ENCODE measurements around the gene RARG.
"Not testable (repeated sequence)": the region's sequence is repeated elsewhere in the genome, so short reads cannot be mapped to it uniquely, and the experiment has no call there.

RARG gene

GRCh38 chr12:53182903-53183302 lies 49.1 kb downstream of the RARG start:
- no peak overlapping the region for H3K4me3 ChIP-seq (ENCODE audit: low read depth, low read length)
- DNase-seq (ENCODE audit: low read depth), result no peak
- no peak for TF ChIP-seq CTCF (IDR thresholded peaks at IDR 0.05; ENCODE audit: low read depth, low read length, missing control alignments)

DNA sequence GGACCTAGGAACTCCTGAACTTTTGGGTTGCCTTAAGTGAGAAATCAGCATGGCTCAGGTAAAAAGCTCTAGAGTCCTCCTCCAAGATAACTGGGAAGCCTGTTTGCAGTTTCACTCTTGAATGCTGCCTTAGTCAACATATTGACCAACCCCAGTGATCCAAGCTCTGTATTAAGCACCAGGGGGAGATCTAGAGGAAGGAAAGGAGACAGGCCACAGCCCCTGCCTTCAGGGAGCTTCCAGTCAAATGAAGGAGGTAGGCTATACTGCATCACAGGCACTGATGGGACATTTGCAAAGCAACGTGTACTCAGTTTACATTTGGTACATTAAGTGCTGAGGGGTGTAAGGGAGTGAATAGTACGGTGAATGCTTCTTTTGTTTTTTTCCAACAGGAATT lies 50.1 kb downstream of the RARG start:
- no peak for TF ChIP-seq CTCF (IDR thresholded peaks at IDR 0.05; ENCODE audit: low read depth, low read length, missing control alignments)
- H3K4me3 ChIP-seq (ENCODE audit: low read depth, low read length), result peak overlapping the region; percentile 96
- no peak for DNase-seq (ENCODE audit: low read depth)

GRCh38 chr12:53180931-53181645 lies 50.9 kb downstream of the RARG start:
- peak overlapping the region; percentile 96 for H3K4me3 ChIP-seq (ENCODE audit: low read depth, low read length)
- DNase-seq (ENCODE audit: low read depth), result no peak
- TF ChIP-seq CTCF (IDR thresholded peaks at IDR 0.05; ENCODE audit: low read depth, low read length, missing control alignments), result no peak

- DNase-seq (ENCODE audit: low read depth), result peak; percentile 94
- peak within 1 kb of the TSS; percentile 96 for H3K4me3 ChIP-seq (ENCODE audit: low read depth, low read length)
- no peak for TF ChIP-seq CTCF (IDR thresholded peaks at IDR 0.05; ENCODE audit: low read depth, low read length, missing control alignments)
Measured at GRCh38 chr12:53180220-53180930, 51.6 kb downstream of the RARG start, which contains the start of the genes CSAD and ZNF740. Gene CSAD, minus strand, starts transcription at chr12:53180925. Its CDS starts 7,455 bp downstream, at chr12:53173470. Gene ZNF740, plus strand, starts transcription at chr12:53180722. Its CDS starts 1,262 bp downstream, at chr12:53181984.

GRCh38 chr12:53179687-53180219 lies 52.3 kb downstream of the RARG start:
- DNase-seq (ENCODE audit: low read depth), result no peak
- TF ChIP-seq CTCF (IDR thresholded peaks at IDR 0.05; ENCODE audit: low read depth, low read length, missing control alignments), result no peak
- H3K4me3 ChIP-seq (ENCODE audit: low read depth, low read length), result peak overlapping the region; percentile 96

DNA sequence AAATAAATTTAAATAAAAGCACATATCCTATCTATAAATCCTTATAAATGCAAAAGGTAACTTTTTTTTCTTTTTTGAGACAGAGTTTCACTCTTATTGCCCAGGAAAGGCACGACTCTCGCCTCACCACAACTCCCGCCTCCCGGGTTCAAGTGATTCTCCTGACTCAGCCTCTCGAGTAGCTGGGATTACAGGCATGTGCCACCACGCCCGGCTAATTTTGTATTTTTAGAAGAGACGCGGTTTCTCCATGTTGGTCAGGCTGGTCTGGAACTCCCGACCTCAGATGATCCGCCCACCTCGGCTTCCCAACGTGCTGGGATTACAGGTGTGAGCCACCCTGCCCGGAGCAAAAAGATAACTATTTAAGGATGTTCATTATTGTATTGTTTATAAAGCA lies 53.2 kb downstream of the RARG start:
- H3K4me3 ChIP-seq (ENCODE audit: low read depth, low read length); DNase-seq (ENCODE audit: low read depth): not testable (repeated sequence)

DNA sequence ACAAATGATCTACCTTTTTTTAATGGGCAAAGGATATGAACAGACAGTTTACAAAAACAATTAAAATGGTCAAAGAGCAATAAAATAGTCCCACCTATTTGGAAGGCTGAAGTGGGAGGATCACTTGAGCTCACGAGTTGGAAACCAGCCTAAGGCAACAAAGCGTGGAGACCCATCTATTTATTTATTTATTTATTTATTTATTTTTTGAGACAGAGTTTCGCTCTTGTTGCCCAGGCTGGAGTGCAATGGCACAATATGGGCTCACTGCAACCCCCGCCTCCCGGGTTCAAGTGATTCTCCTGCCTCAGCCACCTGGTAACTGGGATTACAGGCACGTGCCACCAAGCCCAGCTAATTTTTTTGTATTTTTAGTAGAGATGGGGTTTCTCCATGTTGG lies 54.6 kb downstream of the RARG start:
- DNase-seq (ENCODE audit: low read depth); H3K4me3 ChIP-seq (ENCODE audit: low read depth, low read length): not testable (repeated sequence)
